GM23338 (cell line): ENCODE measurements around the gene MICB.

Source experiments
- CTCF ChIP-seq, 2 experiments: fragments of 200-600 bp in 1 of 2; sonication (generic) in 1 of 2; conservative IDR thresholded peaks; 2 replicates each; pipeline versions ENCODE4 v1.5.1 to v1.6.1; 2016 to 2017; ENCODE audit warnings: antibody characterized with exemption in 2 of 2, low read depth in 2 of 2, mild to moderate bottlenecking in 2 of 2, moderate library complexity in 1 of 2
- EZH2 ChIP-seq: fragments of 200-600 bp; sonication (generic); IDR thresholded peaks from one replicate; pipeline ENCODE4 v1.8.0; 2017; ENCODE audit warnings: antibody characterized with exemption, mild to moderate bottlenecking, low read depth; ENCODE audit not compliant: unreplicated experiment
- EZH2phosphoT487 ChIP-seq: fragments of 200-600 bp; sonication (generic); IDR thresholded peaks from one replicate; pipeline ENCODE4 v1.8.1; 2018; ENCODE audit warnings: antibody characterized with exemption; ENCODE audit not compliant: unreplicated experiment
- JUNB ChIP-seq: IDR thresholded peaks from one replicate; pipeline ENCODE4 v1.6.1; 2016; ENCODE audit warnings: antibody characterized with exemption; ENCODE audit not compliant: unreplicated experiment
- NANOG ChIP-seq: IDR thresholded peaks from 2 replicates; pipeline ENCODE4 v1.6.1; 2016; ENCODE audit warnings: antibody characterized with exemption, borderline replicate concordance
- POLR2AphosphoS5 ChIP-seq: IDR thresholded peaks from 2 replicates; pipeline ENCODE4 v1.6.1; 2016; ENCODE audit warnings: antibody characterized with exemption, low read depth
- REST ChIP-seq: IDR thresholded peaks from one replicate; pipeline ENCODE4 v1.6.1; 2018; ENCODE audit warnings: antibody characterized with exemption; ENCODE audit not compliant: unreplicated experiment
- STAT1 ChIP-seq: IDR thresholded peaks from one replicate; pipeline ENCODE4 v1.6.1; 2016; ENCODE audit warnings: antibody characterized with exemption; ENCODE audit not compliant: unreplicated experiment

GRCh38 chr6:31502586-31502985 is 4.6 kb downstream of the MICB start:
- TF ChIP-seq EZH2 (no peak), CTCF (conservative IDR thresholded peaks at IDR 0.05; ENCODE audit: low read depth in 2 of 2) (no peak), POLR2AphosphoS5 (no peak), EZH2phosphoT487 (no peak), NANOG (no peak), REST (no peak), STAT1 (no peak), JUNB (no peak)
